Smooth muscle cell of the brain vasculature (primary cell): Measurements from ENCODE around the gene PHKA2.
"Not testable (repeated sequence)": the region's sequence is repeated elsewhere in the genome, so short reads cannot be mapped to it uniquely, and the experiment has no call there.

Experiments used
- DNase-seq: peaks from one replicate; pipeline ENCODE4 v3.0.0-alpha.2; 2012; ENCODE audit warnings: low read depth, low spot score

PHKA2 gene

GRCh38 chrX:18980262-18980661, 3.7 kb downstream of the PHKA2 start:
- not testable (repeated sequence) for DNase-seq

GRCh38 chrX:18974993-18975392, 8.9 kb downstream of the PHKA2 start:
- no peak for DNase-seq

GRCh38 chrX:18973527-18974192, 10.3 kb downstream of the PHKA2 start:
- no peak for DNase-seq

- DNase-seq: no peak
These were observed 12.4 kb downstream of the PHKA2 start for GRCh38 chrX:18971506-18971905.

GRCh38 chrX:18970465-18970864, 13.4 kb downstream of the PHKA2 start:
- no peak for DNase-seq

GRCh38 chrX:18966624-18967023, 17.3 kb downstream of the PHKA2 start:
- DNase-seq: no peak

- DNase-seq: no peak
These were observed 19.0 kb downstream of the PHKA2 start for GRCh38 chrX:18964901-18965300.

- no peak for DNase-seq
These were observed 19.9 kb downstream of the PHKA2 start for GRCh38 chrX:18964026-18964425.

- DNase-seq: no peak
These were observed 21.6 kb downstream of the PHKA2 start for GRCh38 chrX:18962329-18962728.

- no peak for DNase-seq
These were observed 22.2 kb downstream of the PHKA2 start for GRCh38 chrX:18961686-18962085.

- DNase-seq: no peak
These were observed 27.4 kb downstream of the PHKA2 start for GRCh38 chrX:18956303-18957032.

GRCh38 chrX:18955676-18956075, 28.2 kb downstream of the PHKA2 start:
- DNase-seq: no peak

- DNase-seq: no peak
These were observed 32.9 kb downstream of the PHKA2 start for GRCh38 chrX:18951032-18951431.

- DNase-seq: no peak
These were observed 34.0 kb downstream of the PHKA2 start for GRCh38 chrX:18949944-18950301.

- no peak for DNase-seq
These were observed 34.5 kb downstream of the PHKA2 start for GRCh38 chrX:18949291-18949943.

- DNase-seq: no peak
These were observed 37.3 kb downstream of the PHKA2 start for GRCh38 chrX:18946611-18947010.

GRCh38 chrX:18946157-18946556, 37.8 kb downstream of the PHKA2 start:
- DNase-seq: no peak

GRCh38 chrX:18945483-18945882, 38.4 kb downstream of the PHKA2 start:
- no peak for DNase-seq

- DNase-seq: no peak
These were observed 39.4 kb downstream of the PHKA2 start for GRCh38 chrX:18944482-18944881.

GRCh38 chrX:18941896-18942295, 42.0 kb downstream of the PHKA2 start:
- no peak for DNase-seq

- no peak for DNase-seq
These were observed 45.2 kb downstream of the PHKA2 start for GRCh38 chrX:18938710-18939109.

- no peak for DNase-seq
These were observed 46.7 kb downstream of the PHKA2 start for GRCh38 chrX:18937173-18937572.

GRCh38 chrX:18935893-18936292, 48.0 kb downstream of the PHKA2 start:
- no peak for DNase-seq
